Endothelial cell of umbilical vein (primary cell): Measurements from ENCODE around the gene FAM20A. TPM values are rescaled to one million over a fixed set of nuclear protein-coding genes. Genes with fewer than 3 reads are reported as not detected.

Experiments
- BruUV-seq: library from RNA; stranded (reverse); fragments of 400-500 nt; replicated peaks from 2 replicates; lab custom pipeline; 2021; lab: Mats Ljungman, UMichigan
- CTCF ChIA-PET: fragments of 300-600, 350-600 bp; sonication (Branson Sonifier 250); formaldehyde crosslinking; loops from one replicate; lab custom pipeline; 2021; ENCODE audit warnings: antibody characterized with exemption, inconsistent platforms; lab: Charles Lee
- POLR2A ChIA-PET: fragments of 300-600, 350-600 bp; sonication (Branson Sonifier 250); formaldehyde crosslinking; loops from one replicate; lab custom pipeline; 2021; ENCODE audit warnings: antibody characterized with exemption, inconsistent platforms; lab: Charles Lee
- DNase-seq: peaks from one replicate; pipeline ENCODE4 v3.0.0-alpha.2; 2011; ENCODE audit warnings: low read depth, low spot score
- FAIRE-seq: peaks from 2 replicates; lab custom pipeline; 2011; peaks lifted over from hg19 to GRCh38; lab: Jason Lieb, UNC
- H2AFZ ChIP-seq: 2 replicates; pipeline ENCODE4 v1.6.0; 2012; ENCODE audit warnings: low read depth, low read length, control low read depth, inconsistent platforms
- H3K27ac ChIP-seq: 2 replicates; pipeline ENCODE4 v1.5.1; 2011; ENCODE audit warnings: low read depth, mild to moderate bottlenecking, control low read depth, low read length, moderate library complexity; ENCODE audit not compliant: insufficient read depth
- H3K27me3 ChIP-seq, 2 experiments: 2 replicates each; pipeline versions ENCODE4 v1.6.0 to v1.6.1; 2011; ENCODE audit warnings: low read length in 2 of 2, mixed read lengths in 1 of 2; ENCODE audit not compliant: control insufficient read depth in 2 of 2, insufficient read depth in 2 of 2
- H3K36me3 ChIP-seq, 2 experiments: 2 replicates in 1 of 2; 3 replicates in 1 of 2; pipeline ENCODE4 v1.5.1; 2011; ENCODE audit warnings: low read length in 2 of 2, mild to moderate bottlenecking in 1 of 2, moderate library complexity in 1 of 2; ENCODE audit not compliant: control insufficient read depth in 2 of 2, insufficient read depth in 2 of 2; ENCODE audit errors: extremely low read depth in 1 of 2
- H3K4me1 ChIP-seq: 3 replicates; pipeline ENCODE4 v1.5.1; 2011; ENCODE audit warnings: mild to moderate bottlenecking, low read length; ENCODE audit not compliant: control insufficient read depth, insufficient read depth; ENCODE audit errors: extremely low read depth
- H3K4me2 ChIP-seq: 2 replicates; pipeline ENCODE4 v1.6.1; 2011; ENCODE audit warnings: low read length, control low read depth, mixed read lengths; ENCODE audit not compliant: insufficient read depth
- H3K4me3 ChIP-seq, 3 experiments: fragments of 200-600 bp in 1 of 3; sonication (generic), shearing (Covaris generic) in 1 of 3; replicated peaks in 1 of 3; 2 replicates each; pipeline ENCODE4 v1.5.1; 2011 to 2016; ENCODE audit warnings: control low read depth in 3 of 3, low read length in 3 of 3, mild to moderate bottlenecking in 2 of 3, inconsistent platforms in 1 of 3, low read depth in 1 of 3, moderate library complexity in 1 of 3; ENCODE audit not compliant: insufficient read depth in 1 of 3
- H3K79me2 ChIP-seq: 2 replicates; pipeline ENCODE4 v1.6.0; 2012; ENCODE audit warnings: low read length, inconsistent platforms; ENCODE audit not compliant: control insufficient read depth, insufficient read depth
- H3K9ac ChIP-seq: replicated peaks from 2 replicates; pipeline ENCODE3; 2011; ENCODE audit warnings: low read length, control low read depth; ENCODE audit not compliant: insufficient read depth; ENCODE audit errors: extremely low read depth
- H3K9me1 ChIP-seq: replicated peaks from 3 replicates; pipeline ENCODE4 v1.6.0; 2011; ENCODE audit warnings: mild to moderate bottlenecking, low read length; ENCODE audit not compliant: control insufficient read depth, insufficient read depth; ENCODE audit errors: extremely low read depth
- H3K9me3 ChIP-seq: replicated peaks from 2 replicates; pipeline ENCODE4 v1.5.1; 2012; ENCODE audit warnings: low read length, inconsistent platforms; ENCODE audit not compliant: control insufficient read depth, insufficient read depth
- H4K20me1 ChIP-seq: replicated peaks from 2 replicates; pipeline ENCODE3; 2011; ENCODE audit warnings: mild to moderate bottlenecking, low read length; ENCODE audit not compliant: control insufficient read depth, insufficient read depth; ENCODE audit errors: extremely low read depth
- EZH2 ChIP-seq: IDR thresholded peaks from 2 replicates; pipeline ENCODE4 v1.6.1; 2012; ENCODE audit warnings: borderline replicate concordance, low read depth, mild to moderate bottlenecking, moderate library complexity, low read length, inconsistent platforms; ENCODE audit not compliant: severe bottlenecking
- FOS ChIP-seq: IDR thresholded peaks from 2 replicates; pipeline ENCODE4 v1.6.1; 2011; ENCODE audit warnings: mild to moderate bottlenecking, low read length, moderate library complexity, borderline replicate concordance; ENCODE audit not compliant: insufficient read depth
- JUN ChIP-seq: IDR thresholded peaks from 2 replicates; pipeline ENCODE4 v1.6.1; 2011; ENCODE audit warnings: borderline replicate concordance, low read depth; ENCODE audit not compliant: insufficient read length, insufficient read depth
- MYC ChIP-seq: IDR thresholded peaks from one replicate; pipeline ENCODE4 v1.6.1; 2011; ENCODE audit warnings: mild to moderate bottlenecking, low read depth, low read length
- POLR2A ChIP-seq: IDR thresholded peaks from 2 replicates; pipeline ENCODE4 v1.6.1; 2012; ENCODE audit warnings: low read depth, mild to moderate bottlenecking, control low read depth, low read length
- POLR2AphosphoS5 ChIP-seq: IDR thresholded peaks from 2 replicates; pipeline ENCODE4 v1.6.1; 2012; ENCODE audit warnings: low read depth, mild to moderate bottlenecking, control low read depth, low read length, moderate library complexity; ENCODE audit not compliant: insufficient read depth
- dilution Hi-C: fragments of 300-500 bp; cut with MboI; formaldehyde crosslinking; loops from one replicate; pipeline ENCODE4 v1.15.0; 2019; ENCODE audit warnings: low sequenced_read_pairs; ENCODE audit not compliant: extremely low pct_ligation_motif_present
- intact Hi-C: fragments of 100-400 bp; cut with micrococcal nuclease; formaldehyde crosslinking; loops from one replicate; pipeline ENCODE4 v1.10.0; 2022
- polyA plus RNA-seq, 4 experiments: library from polyadenylated mRNA; depleted of rRNA in 3 of 4; stranded (reverse) in 3 of 4; unstranded in 1 of 4; fragments of >200 nt; gene quantifications; 2 replicates each; pipeline versions ENCODE4 v1.2.1 to v1.2.3, GENCODE V29; 2011 to 2012; ENCODE audit warnings: missing spikeins in 1 of 4
- total RNA-seq: library from RNA; stranded (reverse); gene quantifications from 2 replicates; pipeline ENCODE4 v1.2.3, GENCODE V29; 2021
- TF ChIP-seq, protein P1 (sequence below), 2 donors: IDR thresholded peaks; 1 replicate in 1 of 2; 2 replicates in 1 of 2; pipeline ENCODE4 v1.5.1; 2011; ENCODE audit warnings: low read length in 2 of 2, mild to moderate bottlenecking in 2 of 2, moderate library complexity in 2 of 2, control low read depth in 1 of 2, inconsistent platforms in 1 of 2, low read depth in 1 of 2; ENCODE audit not compliant: insufficient read depth in 1 of 2; ENCODE audit errors: extremely low read depth in 1 of 2

Gene FAM20A
- total and polyA plus RNA-seq, 2 donors (not counting 3 experiments of a cell fraction or from before 2014, with no cell fraction given) = not detected

DNA sequence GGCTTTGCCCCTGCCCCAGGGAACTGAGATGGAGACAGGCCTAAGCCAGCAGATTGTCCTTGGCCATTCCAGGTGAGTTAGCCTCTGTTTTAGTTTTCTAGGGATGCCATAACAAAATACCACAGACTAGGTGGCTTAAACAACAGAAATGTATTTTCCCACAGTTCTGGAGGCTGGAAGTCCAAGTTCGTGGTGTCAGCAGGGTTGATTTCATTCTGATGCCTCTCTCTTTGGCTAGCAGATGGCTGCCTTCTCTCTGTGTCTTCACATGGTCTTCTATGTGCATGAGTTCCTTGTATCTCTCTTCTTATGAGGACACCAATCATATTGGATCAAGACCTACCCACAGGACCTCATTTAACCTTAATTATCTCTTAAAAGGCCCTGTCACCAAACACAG is 12.8 kb downstream of the FAM20A start:
- H3K36me3 ChIP-seq = no peaks in the 10 kb centered on the region
- H3K79me2 ChIP-seq = no peaks in the 10 kb centered on the region
- H3K27me3 ChIP-seq = peaks cover 0 to 3% of the 10 kb centered on the region in 2 experiments
- intact Hi-C loops (no loop called here), dilution Hi-C loops (no loop called here)
- TF ChIP-seq POLR2AphosphoS5 (no peak), MYC (no peak), POLR2A (no peak), FOS (no peak), JUN (no peak), EZH2 (no peak)
- TF ChIP-seq, protein P1, sequence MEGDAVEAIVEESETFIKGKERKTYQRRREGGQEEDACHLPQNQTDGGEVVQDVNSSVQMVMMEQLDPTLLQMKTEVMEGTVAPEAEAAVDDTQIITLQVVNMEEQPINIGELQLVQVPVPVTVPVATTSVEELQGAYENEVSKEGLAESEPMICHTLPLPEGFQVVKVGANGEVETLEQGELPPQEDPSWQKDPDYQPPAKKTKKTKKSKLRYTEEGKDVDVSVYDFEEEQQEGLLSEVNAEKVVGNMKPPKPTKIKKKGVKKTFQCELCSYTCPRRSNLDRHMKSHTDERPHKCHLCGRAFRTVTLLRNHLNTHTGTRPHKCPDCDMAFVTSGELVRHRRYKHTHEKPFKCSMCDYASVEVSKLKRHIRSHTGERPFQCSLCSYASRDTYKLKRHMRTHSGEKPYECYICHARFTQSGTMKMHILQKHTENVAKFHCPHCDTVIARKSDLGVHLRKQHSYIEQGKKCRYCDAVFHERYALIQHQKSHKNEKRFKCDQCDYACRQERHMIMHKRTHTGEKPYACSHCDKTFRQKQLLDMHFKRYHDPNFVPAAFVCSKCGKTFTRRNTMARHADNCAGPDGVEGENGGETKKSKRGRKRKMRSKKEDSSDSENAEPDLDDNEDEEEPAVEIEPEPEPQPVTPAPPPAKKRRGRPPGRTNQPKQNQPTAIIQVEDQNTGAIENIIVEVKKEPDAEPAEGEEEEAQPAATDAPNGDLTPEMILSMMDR (IDR thresholded peaks at IDR 0.05; ENCODE audit: extremely low read depth in 1 of 2, insufficient read depth in 1 of 2, low read depth in 1 of 2, low read length in 2 of 2) = no peak
- no peak overlapping the region for H3K4me3 ChIP-seq
- no peaks in the 10 kb centered on the region for H3K9me1 ChIP-seq
- no TSS peak for BruUV-seq
- no peaks in the 10 kb centered on the region for H3K9me3 ChIP-seq
- H3K9ac ChIP-seq = no peak overlapping the region
- no peak overlapping the region for H2AFZ ChIP-seq
- no peak overlapping the region for H3K27ac ChIP-seq
- DNase-seq (no peak), FAIRE-seq (no peak)
- CTCF ChIA-PET = interaction anchor here (1.0 kb wide), 1 partner anchor 26 kb away, joined by 3 read pairs; no protein-coding TSS in a partner anchor
- no peaks in the 10 kb centered on the region for H4K20me1 ChIP-seq
- no peaks in the 10 kb centered on the region for H3K4me1 ChIP-seq
- no peak overlapping the region for H3K4me2 ChIP-seq
- POLR2A ChIA-PET = no interaction called here
